ENCODE data around the gene NEBL.
"Not testable (repeated sequence)": the region's sequence is repeated elsewhere in the genome, so short reads cannot be mapped to it uniquely, and the experiment has no call there.

Gene NEBL
- total RNA-seq: 0 to 1.6 (median 0.07) reads per million in 9 experiments

- Mint-ChIP-seq H3K27me3 (peaks cover 0 to 4% of the 10 kb centered on the region in 2 donors), H3K4me1 (ENCODE audit: low read depth in 2 of 2) (no peaks in the 10 kb centered on the region), H3K4me3 (no peak within 1 kb of the TSS), H3K36me3 (ENCODE audit: insufficient read depth) (no peaks in the 10 kb centered on the region), H3K9me3 (peaks cover 6 to 8% of the 10 kb centered on the region in 2 donors), H3K27ac (no peak within 1 kb of the TSS)
- no peak for DNase-seq
- no peak for ATAC-seq (replicated peaks)
Observed at GRCh38 chr10:20897146-20897825, at the start of gene NEBL. TSS of gene NEBL (minus strand) at chr10:20897311. CDS start at chr10:20897205, 106 bp downstream.

GRCh38 chr10:20945546-20946332, 48.6 kb upstream of the NEBL start:
- Mint-ChIP-seq H3K27ac (no peak overlapping the region), H3K4me3 (no peak overlapping the region), H3K27me3 (no peaks in the 10 kb centered on the region), H3K36me3 (ENCODE audit: insufficient read depth) (no peaks in the 10 kb centered on the region), H3K4me1 (ENCODE audit: low read depth in 2 of 2) (no peaks in the 10 kb centered on the region), H3K9me3 (peaks cover 0 to 6% of the 10 kb centered on the region in 2 donors)
- DNase-seq (no peak), ATAC-seq (replicated peaks) (no peak)

GRCh38 chr10:20944789-20945502, 47.8 kb upstream of the NEBL start:
- DNase-seq (no peak), ATAC-seq (replicated peaks) (no peak)
- no peaks in the 10 kb centered on the region for H3K36me3 Mint-ChIP-seq (ENCODE audit: insufficient read depth)
- peaks cover 0 to 6% of the 10 kb centered on the region in 2 donors for H3K9me3 Mint-ChIP-seq
- H3K4me1 Mint-ChIP-seq (ENCODE audit: low read depth in 2 of 2): no peaks in the 10 kb centered on the region
- no peaks in the 10 kb centered on the region for H3K27me3 Mint-ChIP-seq
- H3K27ac Mint-ChIP-seq: no peak overlapping the region
- no peak overlapping the region for H3K4me3 Mint-ChIP-seq

GRCh38 chr10:20939414-20939813, 42.3 kb upstream of the NEBL start:
- H3K27ac Mint-ChIP-seq; DNase-seq; H3K9me3 Mint-ChIP-seq; H3K4me1 Mint-ChIP-seq (ENCODE audit: low read depth in 2 of 2); H3K27me3 Mint-ChIP-seq; ATAC-seq (replicated peaks); H3K4me3 Mint-ChIP-seq; H3K36me3 Mint-ChIP-seq (ENCODE audit: insufficient read depth): not testable (repeated sequence)

- no peak for DNase-seq
Observed at GRCh38 chr10:20936396-20936795, 39.3 kb upstream of the NEBL start.

GRCh38 chr10:20935931-20936330, 38.8 kb upstream of the NEBL start:
- H3K9me3 Mint-ChIP-seq: peaks cover 4 to 7% of the 10 kb centered on the region in 2 donors
- H3K36me3 Mint-ChIP-seq (ENCODE audit: insufficient read depth): no peaks in the 10 kb centered on the region
- no peak overlapping the region for H3K27ac Mint-ChIP-seq
- no peak for DNase-seq
- H3K4me1 Mint-ChIP-seq (ENCODE audit: low read depth in 2 of 2): no peaks in the 10 kb centered on the region
- no peak overlapping the region for H3K4me3 Mint-ChIP-seq
- no peaks in the 10 kb centered on the region for H3K27me3 Mint-ChIP-seq
- ATAC-seq (replicated peaks): no peak

More at GRCh38 chr10:20936396-20936795, 39.3 kb upstream of the NEBL start:
- H3K9me3 Mint-ChIP-seq: peaks cover 4 to 7% of the 10 kb centered on the region in 2 donors
- no peak overlapping the region for H3K4me3 Mint-ChIP-seq
- no peak for ATAC-seq (replicated peaks)
- no peaks in the 10 kb centered on the region for H3K4me1 Mint-ChIP-seq (ENCODE audit: low read depth in 2 of 2)
- H3K36me3 Mint-ChIP-seq (ENCODE audit: insufficient read depth): no peaks in the 10 kb centered on the region
- no peak overlapping the region for H3K27ac Mint-ChIP-seq
- H3K27me3 Mint-ChIP-seq: no peaks in the 10 kb centered on the region

- Mint-ChIP-seq H3K9me3 (peaks cover 6 to 12% of the 10 kb centered on the region in 2 donors), H3K27me3 (no peaks in the 10 kb centered on the region), H3K4me1 (ENCODE audit: low read depth in 2 of 2) (no peaks in the 10 kb centered on the region), H3K4me3 (no peak overlapping the region), H3K27ac (no peak overlapping the region), H3K36me3 (ENCODE audit: insufficient read depth) (no peaks in the 10 kb centered on the region)
- DNase-seq: no peak
- ATAC-seq (replicated peaks): no peak
Observed at GRCh38 chr10:20935301-20935700, 38.2 kb upstream of the NEBL start.

- no peak for DNase-seq
- H3K27me3 Mint-ChIP-seq: no peaks in the 10 kb centered on the region
- peaks cover 12 to 15% of the 10 kb centered on the region in 2 donors for H3K9me3 Mint-ChIP-seq
- no peak overlapping the region for H3K27ac Mint-ChIP-seq
- no peak overlapping the region for H3K4me3 Mint-ChIP-seq
- no peaks in the 10 kb centered on the region for H3K36me3 Mint-ChIP-seq (ENCODE audit: insufficient read depth)
- H3K4me1 Mint-ChIP-seq (ENCODE audit: low read depth in 2 of 2): no peaks in the 10 kb centered on the region
- no peak for ATAC-seq (replicated peaks)
Observed at GRCh38 chr10:20933705-20934104, 36.6 kb upstream of the NEBL start.

- ATAC-seq (replicated peaks) (no peak), DNase-seq (no peak)
- Mint-ChIP-seq H3K4me3 (no peak overlapping the region), H3K9me3 (peaks cover 10 to 12% of the 10 kb centered on the region in 2 donors), H3K36me3 (ENCODE audit: insufficient read depth) (no peaks in the 10 kb centered on the region), H3K4me1 (ENCODE audit: low read depth in 2 of 2) (no peaks in the 10 kb centered on the region), H3K27me3 (no peaks in the 10 kb centered on the region), H3K27ac (no peak overlapping the region)
Observed at GRCh38 chr10:20932606-20933126, 35.6 kb upstream of the NEBL start.

- Mint-ChIP-seq H3K4me3 (no peak overlapping the region), H3K27me3 (no peaks in the 10 kb centered on the region), H3K36me3 (ENCODE audit: insufficient read depth) (no peaks in the 10 kb centered on the region), H3K9me3 (peaks cover 14 to 18% of the 10 kb centered on the region in 2 donors), H3K27ac (no peak overlapping the region), H3K4me1 (ENCODE audit: low read depth in 2 of 2) (no peaks in the 10 kb centered on the region)
- no peak for DNase-seq
- no peak for ATAC-seq (replicated peaks)
Observed at GRCh38 chr10:20931156-20931795, 34.2 kb upstream of the NEBL start.

GRCh38 chr10:20927456-20927855, 30.3 kb upstream of the NEBL start:
- peaks cover 15 to 19% of the 10 kb centered on the region in 2 donors for H3K9me3 Mint-ChIP-seq
- H3K4me3 Mint-ChIP-seq: no peak overlapping the region
- no peaks in the 10 kb centered on the region for H3K4me1 Mint-ChIP-seq (ENCODE audit: low read depth in 2 of 2)
- H3K27ac Mint-ChIP-seq: no peak overlapping the region
- no peaks in the 10 kb centered on the region for H3K36me3 Mint-ChIP-seq (ENCODE audit: insufficient read depth)
- no peaks in the 10 kb centered on the region for H3K27me3 Mint-ChIP-seq
- ATAC-seq (replicated peaks): no peak
- DNase-seq: no peak

GRCh38 chr10:20922451-20922850, 25.3 kb upstream of the NEBL start:
- Mint-ChIP-seq H3K27me3 (no peaks in the 10 kb centered on the region), H3K9me3 (peaks cover 5 to 9% of the 10 kb centered on the region in 2 donors), H3K4me3 (no peak overlapping the region), H3K36me3 (ENCODE audit: insufficient read depth) (no peaks in the 10 kb centered on the region), H3K27ac (no peak overlapping the region), H3K4me1 (ENCODE audit: low read depth in 2 of 2) (no peaks in the 10 kb centered on the region)
- DNase-seq (no peak), ATAC-seq (replicated peaks) (no peak)

GRCh38 chr10:20922033-20922432, 24.9 kb upstream of the NEBL start:
- H3K9me3 Mint-ChIP-seq: peaks cover 5 to 9% of the 10 kb centered on the region in 2 donors
- DNase-seq (no peak), ATAC-seq (replicated peaks) (no peak)
- H3K36me3 Mint-ChIP-seq (ENCODE audit: insufficient read depth): no peaks in the 10 kb centered on the region
- H3K27ac Mint-ChIP-seq: no peak overlapping the region
- H3K4me3 Mint-ChIP-seq: no peak overlapping the region
- H3K4me1 Mint-ChIP-seq (ENCODE audit: low read depth in 2 of 2): no peaks in the 10 kb centered on the region
- H3K27me3 Mint-ChIP-seq: no peaks in the 10 kb centered on the region
